GM21526 (cell line): ENCODE data around the gene RAB14.
A peak's percentile ranks its signal among the peaks of the same experiment; 100 is the strongest.

Source experiments
- ATAC-seq: cut with Tn5 transposase; IDR thresholded peaks from one replicate; pipeline ENCODE4 v1.9.1; 2021; ENCODE audit warnings: moderate library complexity; ENCODE audit not compliant: unreplicated experiment, low FRiP score

The RAB14 gene

DNA sequence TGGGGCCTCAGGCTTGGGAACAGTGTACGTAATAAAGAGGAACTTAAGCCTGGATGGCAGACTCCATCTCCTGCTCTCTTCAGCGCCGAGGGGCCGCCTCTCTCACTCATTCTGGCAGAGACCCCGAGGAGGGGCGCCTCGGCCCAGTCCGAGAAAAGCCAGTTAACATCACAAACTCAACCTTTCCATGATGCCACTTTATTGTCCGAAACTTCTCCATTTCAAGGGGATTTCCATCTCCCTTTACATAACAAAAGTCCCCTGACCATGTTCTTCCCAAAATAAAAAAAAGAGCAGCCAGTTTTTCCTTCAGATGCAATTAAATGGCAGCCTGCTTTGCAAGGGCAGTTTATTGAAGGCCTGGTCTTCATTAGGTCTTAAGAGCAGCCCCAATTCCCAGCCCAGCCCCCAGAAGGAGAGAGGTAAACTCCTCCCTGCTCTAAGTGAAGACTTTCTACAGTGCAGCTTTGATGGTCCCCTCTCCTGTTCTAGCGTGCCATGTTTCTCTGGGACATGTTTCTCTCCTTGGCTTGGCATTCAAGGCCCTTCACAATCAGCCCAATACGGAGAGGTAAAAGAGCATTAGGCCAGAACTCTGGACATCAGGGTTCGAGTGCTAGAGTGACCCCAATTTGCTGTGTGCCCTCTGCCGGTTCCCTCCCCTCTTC lies 19.5 kb upstream of the RAB14 start:
- ATAC-seq: no peak

DNA sequence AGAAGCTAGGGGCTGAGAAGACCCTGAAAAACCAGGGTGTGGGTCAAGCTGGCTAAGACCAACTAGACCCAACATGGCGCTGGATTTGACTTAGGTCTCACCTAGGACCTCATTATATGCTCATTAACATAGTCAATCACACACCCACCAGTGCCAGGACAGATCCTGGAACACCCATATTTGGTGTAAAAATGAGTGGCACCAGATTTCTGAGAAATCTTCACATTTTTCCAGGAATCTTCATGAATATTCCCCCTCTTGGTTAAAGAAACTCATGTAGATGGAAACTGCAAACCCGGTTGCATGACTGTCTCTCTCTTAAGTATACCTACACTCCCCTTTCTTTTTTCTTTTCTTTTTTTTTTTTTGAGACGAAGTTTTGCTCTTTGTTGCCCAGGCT lies 17.9 kb upstream of the RAB14 start:
- no peak for ATAC-seq

DNA sequence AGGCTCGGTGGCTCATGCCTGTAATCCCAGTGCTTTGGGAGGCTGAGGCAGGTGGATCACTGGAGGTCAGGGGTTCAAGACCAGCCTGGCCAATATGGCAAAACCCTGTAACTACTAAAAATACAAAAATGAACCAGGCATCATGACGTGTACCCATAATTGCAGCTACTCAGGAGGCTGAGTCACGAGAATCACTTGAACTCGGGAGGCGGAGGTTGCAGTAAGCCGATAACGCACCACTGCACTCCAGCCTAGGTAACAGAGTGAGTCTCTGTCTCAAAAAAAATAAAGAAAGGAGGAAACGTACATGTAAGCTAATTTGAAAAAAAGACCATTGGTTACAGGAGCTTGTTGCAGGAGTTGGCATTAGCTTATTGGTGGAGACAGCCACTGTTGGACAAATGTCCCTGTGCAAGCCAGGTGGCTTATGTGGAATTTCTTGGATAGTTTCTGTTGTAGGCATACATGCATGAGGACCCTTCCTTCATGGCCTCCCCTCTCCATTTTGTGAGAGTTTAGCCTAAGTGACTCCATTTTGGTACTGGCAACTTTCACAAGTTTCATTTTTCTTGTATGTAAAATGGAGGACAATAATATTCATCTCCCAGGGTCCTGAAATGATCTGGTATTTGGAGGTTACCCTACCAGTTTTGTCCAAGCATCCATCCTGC lies 16.8 kb upstream of the RAB14 start:
- ATAC-seq: no peak

DNA sequence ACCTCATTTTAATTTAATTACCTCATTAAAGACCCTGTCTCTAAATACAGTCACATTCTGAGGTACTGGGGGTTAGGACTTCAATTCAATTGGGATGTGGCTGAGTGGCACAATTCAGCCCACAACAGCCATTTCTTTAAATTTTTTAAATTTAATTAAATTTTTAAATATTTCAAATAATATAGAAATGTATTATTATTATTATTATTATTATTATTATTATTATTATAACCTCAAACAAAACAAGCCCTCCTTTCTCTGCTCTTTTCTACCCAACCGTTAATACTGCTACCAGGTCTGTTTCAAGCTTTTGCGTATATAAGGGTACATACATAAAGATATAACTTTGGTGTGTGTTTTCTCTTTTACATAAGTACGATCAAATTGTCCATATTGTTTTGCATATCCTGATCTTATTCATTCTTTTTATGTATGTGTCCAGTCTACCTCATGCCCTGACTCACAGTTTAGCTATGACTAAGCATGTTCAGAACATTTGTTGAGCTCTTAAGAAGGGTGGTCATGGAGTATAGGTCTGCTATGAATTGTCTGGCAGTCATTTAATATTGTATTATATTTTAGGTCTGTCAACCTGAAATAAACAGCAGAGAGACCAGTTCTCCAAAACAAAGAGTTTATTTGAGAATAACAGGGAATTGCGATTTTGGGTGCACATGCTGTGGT lies 16.1 kb upstream of the RAB14 start:
- ATAC-seq: peak; percentile 72

DNA sequence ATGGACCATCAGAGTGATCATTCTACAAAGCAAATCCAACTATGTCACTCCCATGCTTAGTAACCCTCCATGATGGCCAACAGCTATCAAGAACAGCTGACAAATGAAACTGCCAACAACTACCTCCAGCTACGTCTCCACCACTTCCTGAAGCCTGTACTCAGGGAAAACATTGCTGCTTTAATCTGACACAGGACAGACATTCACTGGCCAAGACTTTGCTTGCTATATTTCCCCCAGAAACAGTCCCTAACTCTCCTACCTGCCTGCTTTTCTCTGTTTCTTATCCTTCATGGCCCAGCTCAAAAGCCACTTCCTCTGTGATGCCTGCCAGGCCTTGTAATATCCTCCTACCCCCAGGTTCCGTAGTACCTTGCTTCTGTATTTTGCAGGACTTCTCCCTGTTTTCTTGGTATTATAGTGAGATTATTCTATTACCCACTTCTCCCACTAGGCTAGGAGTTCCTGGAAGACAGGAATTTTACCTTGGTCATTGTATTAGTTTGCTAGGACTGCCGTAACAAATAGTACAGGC lies 14.7 kb upstream of the RAB14 start:
- ATAC-seq: no peak

DNA sequence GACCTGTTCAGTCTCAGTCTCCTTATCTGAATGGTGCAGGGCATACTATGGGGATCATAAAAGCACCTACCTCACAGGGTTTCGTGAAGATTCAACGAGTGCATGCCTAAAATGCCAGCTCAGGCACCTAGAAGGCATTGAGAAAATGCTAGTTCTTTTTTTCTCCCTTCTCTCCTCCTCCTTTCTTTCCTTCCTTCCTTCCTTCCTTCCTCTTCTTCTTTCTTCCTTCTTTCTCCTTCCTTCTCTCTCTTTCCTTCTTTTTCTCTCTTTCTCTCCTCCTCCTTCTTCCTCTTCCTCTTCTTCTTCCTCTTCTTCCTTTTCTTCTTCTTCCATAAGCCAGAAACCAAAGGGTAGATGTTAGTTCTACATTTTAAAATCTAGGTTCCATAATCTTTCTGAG lies 12.3 kb upstream of the RAB14 start:
- ATAC-seq: no peak

DNA sequence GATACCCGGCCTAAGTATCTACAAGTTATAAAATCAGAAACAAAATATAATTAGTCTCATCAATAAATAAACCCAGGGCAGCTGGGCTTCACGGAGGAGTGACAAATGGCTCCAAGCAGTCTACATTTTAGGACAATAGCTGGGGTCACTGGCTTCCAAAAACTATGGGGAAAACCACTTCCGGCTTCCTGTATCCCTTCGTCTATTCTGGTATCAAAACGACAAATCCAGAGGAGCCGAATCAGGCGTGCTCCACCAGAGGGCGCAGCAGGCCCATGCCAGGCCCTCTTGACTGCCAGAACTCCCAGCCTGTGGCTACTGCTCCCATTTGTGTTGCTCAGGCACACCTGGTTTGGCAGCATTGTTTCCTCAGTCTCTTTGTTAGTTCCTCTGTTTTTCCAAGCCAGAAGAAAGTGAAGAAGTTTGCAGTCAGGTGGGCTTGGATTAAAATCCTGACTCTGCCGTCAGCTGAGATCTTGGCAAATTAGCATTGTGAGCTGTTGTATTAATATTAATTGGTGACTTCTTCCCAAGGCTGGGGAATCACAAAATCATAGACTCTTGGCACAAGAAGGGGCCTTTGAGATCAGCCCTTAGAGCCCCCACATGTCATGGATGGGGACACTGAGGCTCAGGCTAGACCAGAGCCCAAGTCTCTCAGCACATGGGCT lies 11.6 kb upstream of the RAB14 start:
- no peak for ATAC-seq

DNA sequence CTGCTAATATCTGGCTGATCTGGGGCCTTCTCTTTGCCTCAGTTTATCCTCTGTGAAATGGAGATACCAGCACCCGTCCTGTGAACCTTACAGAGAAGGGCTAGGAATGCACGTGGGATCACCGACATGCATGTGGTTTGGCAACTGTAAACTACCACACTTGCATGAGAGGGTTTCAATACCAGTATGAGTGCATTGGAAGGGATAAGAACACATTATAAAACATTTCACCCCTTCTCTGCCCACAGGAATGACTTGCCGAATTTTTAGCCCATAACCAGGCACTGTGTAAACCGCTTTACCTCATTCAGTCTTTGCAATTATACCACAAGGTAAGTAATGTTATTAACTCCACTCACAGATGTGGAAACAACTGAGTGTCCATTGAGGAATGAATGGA lies 8.9 kb upstream of the RAB14 start:
- no peak for ATAC-seq

DNA sequence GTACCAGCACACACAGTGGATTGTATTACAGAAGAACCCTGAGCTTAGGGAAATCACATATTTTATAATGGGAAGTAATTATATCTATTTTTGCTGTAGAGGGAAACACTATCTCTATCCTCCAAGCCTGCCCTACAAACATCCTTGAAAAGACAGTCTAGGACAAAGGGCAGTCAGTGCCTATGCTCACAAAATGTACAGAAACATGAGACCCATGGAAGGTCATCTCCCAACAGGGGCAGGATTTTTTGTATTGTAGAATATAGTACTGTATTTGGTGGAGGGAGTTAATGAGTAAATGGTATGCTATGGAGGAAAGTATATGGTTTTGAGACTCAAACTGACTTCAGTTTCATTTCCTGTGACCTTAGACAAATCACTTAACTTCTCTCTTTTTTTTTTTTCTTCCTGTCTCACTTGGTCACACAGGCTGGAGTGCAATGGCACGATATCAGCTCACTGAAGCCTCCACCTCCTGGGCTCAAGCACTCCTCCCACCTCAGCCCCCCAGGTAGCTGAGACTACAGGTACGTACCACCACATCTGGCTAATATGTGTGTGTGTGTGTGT lies 5.8 kb upstream of the RAB14 start:
- peak; percentile 67 for ATAC-seq

DNA sequence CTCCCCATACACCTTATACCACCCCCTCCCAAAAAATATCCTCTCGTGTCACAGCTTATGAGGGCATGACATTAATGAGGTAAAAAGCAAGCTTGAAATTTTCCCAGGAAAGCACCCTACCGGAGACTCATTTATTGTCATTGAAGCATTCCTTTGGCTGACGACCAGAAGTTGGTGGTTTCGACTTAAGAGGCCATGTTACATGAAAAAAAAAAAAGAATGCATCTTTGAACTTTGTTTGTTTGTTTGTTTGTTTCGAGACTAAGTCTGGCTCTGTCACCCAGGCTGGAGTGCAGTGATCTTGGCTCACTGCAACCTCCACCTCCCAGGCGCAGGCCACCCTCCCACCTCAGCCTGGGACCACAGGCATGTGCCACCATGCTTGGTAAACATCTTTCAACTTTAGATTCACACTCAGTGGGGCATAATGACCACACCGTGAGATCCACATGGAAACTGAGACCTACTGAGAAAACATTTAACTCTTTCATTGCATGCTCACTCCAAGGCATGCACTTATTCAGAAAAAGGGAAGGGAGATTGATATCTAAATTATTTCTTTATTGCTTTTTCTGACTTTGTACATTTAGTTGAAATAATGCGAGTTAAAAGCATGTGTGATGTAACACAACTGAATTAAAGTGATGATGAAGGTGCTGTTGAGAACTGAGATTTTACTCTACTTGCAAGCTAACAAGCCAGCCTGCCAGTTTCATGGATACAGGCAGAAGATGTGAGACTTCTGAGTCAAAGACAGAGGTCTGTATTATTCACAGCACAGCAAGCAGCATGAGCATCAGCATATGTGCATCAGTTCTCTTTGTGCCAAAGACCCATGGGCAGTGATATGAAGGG lies 5.1 kb upstream of the RAB14 start:
- ATAC-seq: peak; percentile 30

DNA sequence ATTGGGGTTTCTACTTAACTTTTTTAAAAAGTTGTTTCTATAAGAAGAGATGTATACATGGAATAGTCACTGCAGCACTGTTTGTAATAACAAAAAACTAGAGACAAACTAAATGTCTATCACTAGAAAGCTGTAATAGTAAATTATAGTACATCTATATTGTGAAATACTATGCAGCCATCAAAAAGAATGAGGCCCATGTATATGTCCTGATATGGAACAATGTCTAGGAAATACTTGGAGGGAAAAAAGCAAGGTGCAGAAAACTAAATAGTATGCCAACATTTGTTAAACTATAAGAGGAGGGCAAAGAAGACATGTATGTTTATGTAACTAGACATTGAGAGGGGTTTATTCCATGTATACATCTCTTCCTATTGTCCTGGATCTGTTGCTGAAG lies 2.9 kb upstream of the RAB14 start:
- ATAC-seq: no peak

DNA sequence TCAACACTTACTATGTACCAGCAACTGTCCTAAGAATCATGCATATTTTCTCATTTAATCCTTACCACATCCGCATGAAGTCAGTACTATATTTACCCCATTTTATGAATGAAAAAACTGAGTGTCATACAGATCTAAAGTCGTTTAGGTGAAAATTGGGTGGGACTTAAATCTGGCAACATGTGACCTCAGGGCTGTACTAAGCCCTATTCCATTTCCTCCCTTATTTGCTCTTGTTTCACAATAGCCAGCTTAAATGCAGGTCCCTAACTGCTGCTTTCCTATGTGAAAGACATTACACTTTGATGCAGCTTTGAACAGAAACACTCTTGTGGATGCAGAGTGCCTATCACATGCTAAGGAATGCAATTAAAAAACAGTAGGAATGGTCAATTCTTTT lies 2.5 kb upstream of the RAB14 start:
- no peak for ATAC-seq

DNA sequence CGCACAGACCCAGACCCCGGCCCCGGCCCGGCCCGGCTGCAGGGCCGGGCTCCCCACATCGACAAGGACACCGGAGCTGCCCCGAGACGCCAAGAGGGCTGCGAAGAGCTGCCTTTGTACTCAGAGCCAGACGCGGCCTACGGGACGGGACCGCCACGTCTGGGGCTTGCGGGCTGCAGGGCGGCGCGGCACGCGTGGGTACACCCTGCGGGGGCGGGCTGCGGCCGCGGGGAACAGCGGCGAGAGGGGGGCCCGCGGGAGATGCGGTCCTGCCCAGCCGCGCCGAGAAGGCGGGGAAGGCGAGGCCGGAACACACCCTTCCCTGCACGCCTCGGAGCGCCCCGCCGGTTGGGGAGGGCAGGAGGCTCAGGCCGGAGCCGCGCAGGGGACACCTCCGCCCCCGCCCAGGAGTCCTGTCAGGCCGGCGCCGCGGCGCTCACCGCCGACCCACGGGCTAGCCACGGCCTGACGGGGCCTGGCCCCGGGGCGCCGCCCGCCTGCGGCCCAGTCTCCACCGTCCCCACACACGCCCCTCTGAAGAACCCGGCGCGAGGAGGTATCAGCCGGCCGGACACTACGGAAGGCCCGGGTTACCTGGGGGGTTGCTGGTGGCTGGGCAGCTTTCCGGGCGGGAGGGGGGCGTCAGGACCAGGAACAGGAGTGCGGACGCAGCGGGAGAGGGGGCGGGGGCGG lies 478 bp downstream of the RAB14 start:
- ATAC-seq: peak; percentile 17

DNA sequence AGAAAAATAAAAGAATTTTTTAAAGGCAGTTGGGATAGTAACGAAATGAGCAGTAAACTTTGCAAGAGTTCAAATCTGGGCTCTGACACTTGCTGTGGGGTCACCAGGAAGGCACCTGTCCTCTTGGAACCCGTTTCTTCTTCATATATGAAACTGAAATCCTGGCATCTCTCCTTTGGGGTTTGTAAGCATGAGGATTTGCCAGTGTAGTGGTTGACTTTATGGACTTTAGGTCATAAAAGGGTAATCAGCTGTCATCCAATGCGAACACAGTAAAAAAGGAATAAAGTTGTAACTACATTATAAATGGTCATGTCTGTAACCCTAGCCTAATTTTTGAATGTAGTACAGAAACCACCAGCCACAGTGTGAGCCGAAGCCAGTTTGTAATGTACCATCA lies 1.3 kb downstream of the RAB14 start:
- ATAC-seq: no peak

DNA sequence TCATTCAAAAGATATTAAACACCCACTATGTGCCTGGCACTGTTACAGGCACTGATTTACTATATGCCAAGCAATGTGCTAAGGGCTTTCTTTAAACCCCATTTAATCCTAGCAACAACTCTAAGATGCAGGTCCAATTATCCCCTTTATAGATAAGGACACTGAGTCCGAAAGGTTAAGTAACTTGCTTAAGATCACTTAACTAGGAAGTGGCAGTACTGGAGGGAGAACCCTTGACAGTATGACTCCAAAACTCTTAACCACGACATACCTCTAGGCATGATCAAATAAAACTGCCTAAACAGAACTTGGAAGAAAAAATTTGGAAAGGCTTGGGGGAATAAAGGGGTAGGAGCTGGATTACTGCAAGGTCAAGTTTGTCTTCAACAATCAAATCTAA lies 1.7 kb downstream of the RAB14 start:
- ATAC-seq: no peak

DNA sequence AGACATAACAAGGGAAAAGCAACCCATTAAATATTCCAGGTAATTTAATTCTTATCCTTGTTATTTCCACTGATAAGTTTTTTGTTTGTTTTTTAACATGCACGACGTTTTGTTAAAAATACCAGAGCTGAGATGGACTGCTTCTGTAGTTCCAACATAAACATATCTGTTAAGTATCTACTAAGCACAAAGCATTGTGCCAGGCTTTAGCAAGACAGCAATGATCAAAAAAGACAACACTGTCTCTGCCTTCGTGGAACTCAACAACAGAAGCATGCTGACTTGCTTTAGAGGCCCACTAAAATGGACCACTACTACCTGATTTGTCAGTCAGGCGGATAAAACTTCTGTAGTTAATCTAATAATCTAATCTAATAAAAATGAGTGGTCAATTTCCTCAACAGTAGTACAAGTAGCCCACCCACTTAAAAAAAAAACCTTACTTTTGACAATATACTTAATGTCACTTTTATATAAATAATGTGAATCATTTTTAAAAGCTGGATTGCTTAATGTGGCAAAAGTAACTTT lies 3.1 kb downstream of the RAB14 start:
- no peak for ATAC-seq

DNA sequence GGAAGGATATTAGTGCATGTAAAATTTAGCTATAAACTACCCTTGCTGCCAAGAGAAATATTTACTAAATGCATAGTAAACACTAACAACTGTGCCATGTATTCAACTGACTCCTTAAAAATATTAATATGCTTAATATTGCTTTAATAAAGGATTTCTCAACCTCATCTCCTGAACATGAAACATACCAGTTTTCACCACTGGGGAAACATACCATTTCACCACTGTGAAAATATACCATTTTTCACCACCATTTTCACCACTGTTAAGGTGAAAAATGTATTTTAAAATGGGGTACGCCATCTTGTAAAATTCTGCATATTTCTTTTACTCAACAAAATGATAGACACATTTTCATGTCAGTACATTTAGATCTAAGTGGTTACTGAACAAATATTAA lies 4.5 kb downstream of the RAB14 start:
- ATAC-seq: no peak

DNA sequence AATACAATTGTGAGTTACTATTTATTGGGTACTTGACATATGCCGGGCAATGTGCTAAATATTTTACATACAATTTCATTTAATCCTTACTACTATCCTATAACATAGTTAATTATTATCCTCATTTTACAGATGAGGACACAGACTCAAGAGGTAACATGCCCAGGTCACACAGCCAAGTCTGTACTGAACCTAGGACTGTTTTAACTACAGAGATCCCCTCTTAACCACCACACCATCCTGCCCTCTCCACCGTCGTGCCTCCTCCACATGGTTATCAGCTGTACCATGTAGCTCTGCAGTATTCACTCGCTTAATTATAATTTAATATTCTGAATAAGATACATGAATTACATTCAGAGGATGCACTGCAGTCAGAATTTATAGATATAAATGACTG lies 5.3 kb downstream of the RAB14 start:
- no peak for ATAC-seq

DNA sequence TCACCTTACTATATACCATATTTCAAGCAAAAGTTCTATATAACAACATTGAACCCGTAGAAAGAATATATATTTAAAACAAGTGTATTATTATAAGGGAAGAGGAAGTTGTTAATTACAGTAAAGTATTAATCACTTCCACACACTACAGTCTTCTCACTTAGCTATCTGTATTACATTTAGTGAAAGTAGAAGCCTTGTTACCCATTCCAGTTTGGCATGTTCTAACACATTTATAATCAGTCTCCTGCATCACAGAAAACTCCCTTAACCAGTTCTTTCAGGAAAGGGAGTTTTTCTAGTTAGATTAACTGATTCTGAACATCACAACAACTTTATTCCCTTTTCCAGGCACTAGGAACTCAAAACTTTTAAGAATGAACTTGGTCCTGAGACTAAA lies 6.9 kb downstream of the RAB14 start:
- ATAC-seq: no peak
